Measurements from ENCODE around the gene QSOX1. TPM values are rescaled to one million over a fixed set of nuclear protein-coding genes. Genes with fewer than 3 reads are reported as not detected.

QSOX1 gene
- total RNA-seq, 1 donor from 2014 or later, result 156 TPM

DNA sequence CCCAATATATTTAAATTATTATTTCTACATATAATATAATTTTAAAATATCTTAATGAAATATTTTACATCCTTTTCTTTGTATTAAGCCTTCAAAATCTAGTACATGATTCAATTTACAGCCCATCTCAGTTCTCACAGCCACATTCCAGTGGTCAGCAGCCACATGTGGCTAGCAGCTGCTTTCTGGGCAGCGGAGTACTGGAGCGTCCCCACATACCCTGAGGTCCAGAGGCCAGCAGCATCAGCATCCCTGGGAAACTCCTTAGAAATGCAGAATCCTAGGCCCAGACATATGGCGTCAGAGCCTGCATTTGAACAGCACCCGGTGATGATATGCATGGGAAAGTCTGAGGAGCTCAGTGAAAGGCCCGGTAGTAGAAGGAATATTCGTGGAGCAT is 66.8 kb downstream of the QSOX1 start:
- H3K4me3 Mint-ChIP-seq (ENCODE audit: unreplicated experiment), result no peak overlapping the region
- no peak overlapping the region for H3K27ac Mint-ChIP-seq (ENCODE audit: unreplicated experiment)
- TF ChIP-seq CTCF (IDR thresholded peaks at IDR 0.05; ENCODE audit: insufficient read depth, low read depth, low read length) (no peak), EZH2 (IDR thresholded peaks at IDR 0.05; ENCODE audit: insufficient read depth, low read length) (no peak)
- H3K36me3 ChIP-seq (ENCODE audit: insufficient read depth, low read length), result no peaks in the 10 kb centered on the region
- no peak overlapping the region for H2AFZ ChIP-seq (ENCODE audit: low read depth, low read length)
- no peak overlapping the region for H3K4me2 ChIP-seq (ENCODE audit: low read length)
- no peaks in the 10 kb centered on the region for H3K4me1 Mint-ChIP-seq (ENCODE audit: low read depth, unreplicated experiment)
- DNase-seq (ENCODE audit: low read depth) (peak; percentile 19), FAIRE-seq (no peak)
- H3K36me3 Mint-ChIP-seq (ENCODE audit: low read depth, unreplicated experiment), result no peaks in the 10 kb centered on the region
- H4K20me1 ChIP-seq (ENCODE audit: insufficient read depth, low read length), result no peaks in the 10 kb centered on the region
- no peaks in the 10 kb centered on the region for H3K79me2 ChIP-seq (ENCODE audit: insufficient read depth, low read length)
- no peak overlapping the region for H3K9ac ChIP-seq (ENCODE audit: low read length)
- peaks cover 41% of the 10 kb centered on the region for H3K27me3 ChIP-seq (ENCODE audit: insufficient read depth, low read length)
- H3K9me3 ChIP-seq (ENCODE audit: insufficient read depth, low read depth, low read length), result no peaks in the 10 kb centered on the region
- peaks cover 5% of the 10 kb centered on the region for H3K9me3 Mint-ChIP-seq (ENCODE audit: unreplicated experiment)
- H3K4me3 ChIP-seq (ENCODE audit: insufficient read depth, low read depth, low read length), result no peak overlapping the region
- H3K4me1 ChIP-seq (ENCODE audit: insufficient read depth, low read length), result no peaks in the 10 kb centered on the region
- H3K27me3 Mint-ChIP-seq (ENCODE audit: low read depth, unreplicated experiment), result peaks cover 75% of the 10 kb centered on the region
- no peak overlapping the region for H3K27ac ChIP-seq (ENCODE audit: low read depth, low read length)

DNA sequence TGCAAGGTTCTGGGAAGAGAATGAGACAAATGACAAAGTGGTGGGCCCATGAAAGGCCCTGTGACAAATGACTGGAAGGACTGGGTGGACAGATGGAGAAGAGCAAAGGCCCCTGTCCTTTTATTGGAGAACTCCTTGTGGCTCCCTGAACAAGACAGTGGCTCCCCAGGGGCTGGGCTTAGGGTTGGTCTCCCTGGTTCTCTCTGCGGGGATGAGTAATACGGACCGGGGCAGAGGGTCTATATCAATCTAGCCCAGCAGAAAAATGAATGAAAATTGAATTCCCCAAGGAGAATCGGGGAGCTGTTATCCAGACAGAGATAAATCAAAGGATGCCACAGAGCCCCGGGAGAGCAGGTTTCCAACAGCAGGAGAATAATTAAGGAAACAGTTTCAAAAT is 70.2 kb downstream of the QSOX1 start:
- Histone ChIP-seq H2AFZ (ENCODE audit: low read depth, low read length) (no peak overlapping the region), H3K9ac (ENCODE audit: low read length) (no peak overlapping the region), H3K4me3 (ENCODE audit: insufficient read depth, low read depth, low read length) (no peak overlapping the region), H4K20me1 (ENCODE audit: insufficient read depth, low read length) (no peaks in the 10 kb centered on the region), H3K36me3 (ENCODE audit: insufficient read depth, low read length) (no peaks in the 10 kb centered on the region), H3K9me3 (ENCODE audit: insufficient read depth, low read depth, low read length) (no peaks in the 10 kb centered on the region), H3K27me3 (ENCODE audit: insufficient read depth, low read length) (peaks cover 71% of the 10 kb centered on the region), H3K4me2 (ENCODE audit: low read length) (no peak overlapping the region), H3K79me2 (ENCODE audit: insufficient read depth, low read length) (no peaks in the 10 kb centered on the region), H3K27ac (ENCODE audit: low read depth, low read length) (no peak overlapping the region), H3K4me1 (ENCODE audit: insufficient read depth, low read length) (peaks cover 5% of the 10 kb centered on the region)
- no peaks in the 10 kb centered on the region for H3K36me3 Mint-ChIP-seq (ENCODE audit: low read depth, unreplicated experiment)
- no peak overlapping the region for H3K27ac Mint-ChIP-seq (ENCODE audit: unreplicated experiment)
- H3K27me3 Mint-ChIP-seq (ENCODE audit: low read depth, unreplicated experiment), result peaks cover 79% of the 10 kb centered on the region
- DNase-seq (ENCODE audit: low read depth) (no peak), FAIRE-seq (no peak)
- TF ChIP-seq CTCF (IDR thresholded peaks at IDR 0.05; ENCODE audit: insufficient read depth, low read depth, low read length) (no peak), EZH2 (IDR thresholded peaks at IDR 0.05; ENCODE audit: insufficient read depth, low read length) (no peak)
- no peak overlapping the region for H3K4me3 Mint-ChIP-seq (ENCODE audit: unreplicated experiment)
- peaks cover 6% of the 10 kb centered on the region for H3K9me3 Mint-ChIP-seq (ENCODE audit: unreplicated experiment)
- no peaks in the 10 kb centered on the region for H3K4me1 Mint-ChIP-seq (ENCODE audit: low read depth, unreplicated experiment)

DNA sequence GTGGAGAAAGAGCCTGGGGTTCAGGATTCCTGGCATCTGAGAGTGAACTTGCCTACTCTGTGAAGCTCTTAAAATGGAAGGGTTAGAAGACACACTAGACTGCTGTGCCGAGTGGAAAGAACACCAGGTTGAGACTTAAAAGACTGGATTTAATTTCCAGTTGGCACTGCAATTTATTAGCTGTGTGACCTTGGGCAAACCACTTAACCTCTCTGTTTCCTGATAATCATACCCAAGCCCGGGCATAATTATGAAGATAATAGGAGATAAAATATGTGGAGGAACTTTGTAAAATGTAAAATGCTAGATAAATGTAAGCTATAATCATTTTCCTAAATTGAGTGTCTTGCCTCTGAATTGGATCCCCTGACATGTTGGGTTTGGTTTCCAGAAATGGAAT is 70.7 kb downstream of the QSOX1 start:
- H3K27me3 Mint-ChIP-seq (ENCODE audit: low read depth, unreplicated experiment), result peaks cover 74% of the 10 kb centered on the region
- H3K27me3 ChIP-seq (ENCODE audit: insufficient read depth, low read length), result peaks cover 73% of the 10 kb centered on the region
- FAIRE-seq, result no peak

More for the DNA sequence above, 70.7 kb downstream of the QSOX1 start:
- DNase-seq (ENCODE audit: low read depth), result no peak
- no peak overlapping the region for H3K4me3 ChIP-seq (ENCODE audit: insufficient read depth, low read depth, low read length)
- H3K4me1 ChIP-seq (ENCODE audit: insufficient read depth, low read length), result peaks cover 8% of the 10 kb centered on the region
- H3K9me3 Mint-ChIP-seq (ENCODE audit: unreplicated experiment), result peaks cover 6% of the 10 kb centered on the region
- no peaks in the 10 kb centered on the region for H3K9me3 ChIP-seq (ENCODE audit: insufficient read depth, low read depth, low read length)
- no peak overlapping the region for H3K4me3 Mint-ChIP-seq (ENCODE audit: unreplicated experiment)
- no peak overlapping the region for H3K27ac Mint-ChIP-seq (ENCODE audit: unreplicated experiment)
- H3K4me1 Mint-ChIP-seq (ENCODE audit: low read depth, unreplicated experiment), result no peaks in the 10 kb centered on the region
- H3K36me3 ChIP-seq (ENCODE audit: insufficient read depth, low read length), result no peaks in the 10 kb centered on the region
- no peak for TF ChIP-seq CTCF (IDR thresholded peaks at IDR 0.05; ENCODE audit: insufficient read depth, low read depth, low read length)
- no peak for TF ChIP-seq EZH2 (IDR thresholded peaks at IDR 0.05; ENCODE audit: insufficient read depth, low read length)
- no peak overlapping the region for H2AFZ ChIP-seq (ENCODE audit: low read depth, low read length)
- H3K27ac ChIP-seq (ENCODE audit: low read depth, low read length), result no peak overlapping the region
- no peak overlapping the region for H3K9ac ChIP-seq (ENCODE audit: low read length)
- H3K4me2 ChIP-seq (ENCODE audit: low read length), result no peak overlapping the region
- H3K79me2 ChIP-seq (ENCODE audit: insufficient read depth, low read length), result no peaks in the 10 kb centered on the region
- no peaks in the 10 kb centered on the region for H3K36me3 Mint-ChIP-seq (ENCODE audit: low read depth, unreplicated experiment)
- no peaks in the 10 kb centered on the region for H4K20me1 ChIP-seq (ENCODE audit: insufficient read depth, low read length)

All from astrocyte (in vitro differentiated cells and primary cell).